OCI-LY3 (cell line): ENCODE results near the gene CMTM1.

Source experiments
- H2AFZ ChIP-seq: fragments of 200-600, 300-600 bp; shearing (Covaris generic); 2 replicates; pipeline ENCODE4 v1.6.0; 2014; ENCODE audit warnings: antibody characterized with exemption, low read depth, low read length
- H3K27ac ChIP-seq: fragments of 200-600, 300-600 bp; sonication (generic); 2 replicates; pipeline ENCODE4 v1.5.1; 2014; ENCODE audit warnings: mild to moderate bottlenecking, low read length, moderate library complexity, mixed read lengths
- H3K27me3 ChIP-seq: fragments of 200-600, 300-600 bp; sonication (generic); 2 replicates; pipeline ENCODE4 v1.6.1; 2014; ENCODE audit warnings: low read depth, low read length, mixed read lengths
- H3K36me3 ChIP-seq: fragments of 200-600, 300-600 bp; sonication (generic); replicated peaks from 2 replicates; pipeline ENCODE3; 2014; ENCODE audit warnings: low read depth, low read length, mixed read lengths
- H3K4me1 ChIP-seq: fragments of 300-600, 200-600 bp; sonication (generic); 2 replicates; pipeline ENCODE4 v1.6.1; 2014; ENCODE audit warnings: low read length, mixed read lengths
- H3K4me2 ChIP-seq: fragments of 200-600, 300-600 bp; sonication (generic); 2 replicates; pipeline ENCODE4 v1.6.1; 2014; ENCODE audit warnings: low read length, mixed read lengths
- H3K4me3 ChIP-seq: fragments of 300-600, 200-600 bp; sonication (generic); 2 replicates; pipeline ENCODE4 v1.5.1; 2014; ENCODE audit warnings: antibody characterized with exemption, mild to moderate bottlenecking, low read length, moderate library complexity
- H3K79me2 ChIP-seq: fragments of 300-600, 200-600 bp; shearing (Covaris generic); 2 replicates; pipeline ENCODE4 v1.6.1; 2014; ENCODE audit warnings: mild to moderate bottlenecking, low read length, mixed read lengths
- H3K9ac ChIP-seq: fragments of 300-600, 200-600 bp; shearing (Covaris generic); 2 replicates; pipeline ENCODE4 v1.6.0; 2014; ENCODE audit warnings: mild to moderate bottlenecking, low read length, moderate library complexity
- H3K9me3 ChIP-seq: fragments of 200-600, 300-600 bp; shearing (Covaris generic); 2 replicates; pipeline ENCODE4 v1.6.1; 2014; ENCODE audit warnings: low read length, mixed read lengths; ENCODE audit not compliant: insufficient read depth
- H4K20me1 ChIP-seq: fragments of 200-600, 300-600 bp; sonication (generic); 2 replicates; pipeline ENCODE4 v1.6.1; 2016; ENCODE audit warnings: low read length, mixed read lengths; ENCODE audit not compliant: insufficient read depth
- CTCF ChIP-seq: fragments of 200-600, 300-600 bp; sonication (generic); IDR thresholded peaks from 2 replicates; pipeline ENCODE4 v1.5.1; 2014; ENCODE audit warnings: antibody characterized with exemption, low read length, low read depth
- EZH2phosphoT487 ChIP-seq: fragments of 200-600 bp; shearing (Covaris generic); IDR thresholded peaks from 2 replicates; pipeline ENCODE4 v1.6.1; 2018; ENCODE audit warnings: antibody characterized with exemption, mixed run types, low read depth

CMTM1 gene

GRCh38 chr16:66524601-66525164 is 41.6 kb upstream of the CMTM1 start:
- Histone ChIP-seq H3K27ac (peak overlapping the region; percentile 36), H3K79me2 (no peaks in the 10 kb centered on the region), H3K4me2 (peak overlapping the region; percentile 64), H3K27me3 (peaks cover 34% of the 10 kb centered on the region), H2AFZ (no peak overlapping the region), H3K4me3 (peak overlapping the region; percentile 45), H4K20me1 (no peaks in the 10 kb centered on the region), H3K36me3 (no peaks in the 10 kb centered on the region), H3K4me1 (peaks cover 60% of the 10 kb centered on the region), H3K9ac (peak overlapping the region; percentile 39; the same call in 1 of the 2 replicates), H3K9me3 (no peaks in the 10 kb centered on the region)
- TF ChIP-seq EZH2phosphoT487 (0 out of 2 replicates have a peak, but pooled peaks have one; percentile 74), CTCF (no peak)

- Histone ChIP-seq H2AFZ (no peak overlapping the region), H3K36me3 (no peaks in the 10 kb centered on the region), H4K20me1 (no peaks in the 10 kb centered on the region), H3K4me3 (no peak overlapping the region), H3K79me2 (no peaks in the 10 kb centered on the region), H3K27me3 (peaks cover 34% of the 10 kb centered on the region), H3K9me3 (no peaks in the 10 kb centered on the region), H3K4me1 (peaks cover 51% of the 10 kb centered on the region), H3K4me2 (no peak overlapping the region), H3K27ac (no peak overlapping the region), H3K9ac (no peak overlapping the region)
- TF ChIP-seq CTCF = no peak
- no peak for TF ChIP-seq EZH2phosphoT487
Measured at GRCh38 chr16:66525396-66526180, 40.7 kb upstream of the CMTM1 start.

- H3K36me3 ChIP-seq = no peaks in the 10 kb centered on the region
- no peak overlapping the region for H3K4me3 ChIP-seq
- peaks cover 24% of the 10 kb centered on the region for H3K4me1 ChIP-seq
- no peak overlapping the region for H2AFZ ChIP-seq
- no peaks in the 10 kb centered on the region for H3K79me2 ChIP-seq
- no peak overlapping the region for H3K27ac ChIP-seq
- peaks cover 22% of the 10 kb centered on the region for H3K27me3 ChIP-seq
- TF ChIP-seq CTCF (no peak), EZH2phosphoT487 (no peak)
- no peak overlapping the region for H3K9ac ChIP-seq
- no peak overlapping the region for H3K4me2 ChIP-seq
- H3K9me3 ChIP-seq = no peaks in the 10 kb centered on the region
- H4K20me1 ChIP-seq = no peaks in the 10 kb centered on the region
Measured at GRCh38 chr16:66528294-66528693, 37.9 kb upstream of the CMTM1 start.

GRCh38 chr16:66529475-66529874 is 36.8 kb upstream of the CMTM1 start:
- Histone ChIP-seq H3K4me1 (peaks cover 12% of the 10 kb centered on the region), H3K27me3 (peaks cover 22% of the 10 kb centered on the region), H3K9me3 (no peaks in the 10 kb centered on the region), H3K36me3 (no peaks in the 10 kb centered on the region), H3K9ac (no peak overlapping the region), H2AFZ (no peak overlapping the region), H3K27ac (no peak overlapping the region), H4K20me1 (no peaks in the 10 kb centered on the region), H3K4me2 (no peak overlapping the region), H3K4me3 (no peak overlapping the region), H3K79me2 (no peaks in the 10 kb centered on the region)
- TF ChIP-seq EZH2phosphoT487 (no peak), CTCF (no peak)
